Astrocyte of the spinal cord (primary cell): ENCODE results near the gene TM9SF3.
"Not testable (repeated sequence)": the region's sequence is repeated elsewhere in the genome, so short reads cannot be mapped to it uniquely, and the experiment has no call there.

ENCODE experiments used
- DNase-seq: peaks from one replicate; pipeline ENCODE4 v3.0.0; 2011; ENCODE audit warnings: low read depth, low spot score
- H3K4me3 ChIP-seq: 2 replicates; pipeline ENCODE4 v1.5.1; 2011; ENCODE audit warnings: low read depth, mild to moderate bottlenecking, low read length, moderate library complexity
- in situ Hi-C: cut with HindIII; loops from 2 replicates; pipeline ENCODE4 v1.10.0; 2017; ENCODE audit warnings: low sequenced_read_pairs
- TF ChIP-seq, protein P1 (sequence below): IDR thresholded peaks from 2 replicates; pipeline ENCODE4 v1.5.1; 2012; ENCODE audit warnings: low read depth, mild to moderate bottlenecking, low read length, inconsistent platforms

The TM9SF3 gene

DNA sequence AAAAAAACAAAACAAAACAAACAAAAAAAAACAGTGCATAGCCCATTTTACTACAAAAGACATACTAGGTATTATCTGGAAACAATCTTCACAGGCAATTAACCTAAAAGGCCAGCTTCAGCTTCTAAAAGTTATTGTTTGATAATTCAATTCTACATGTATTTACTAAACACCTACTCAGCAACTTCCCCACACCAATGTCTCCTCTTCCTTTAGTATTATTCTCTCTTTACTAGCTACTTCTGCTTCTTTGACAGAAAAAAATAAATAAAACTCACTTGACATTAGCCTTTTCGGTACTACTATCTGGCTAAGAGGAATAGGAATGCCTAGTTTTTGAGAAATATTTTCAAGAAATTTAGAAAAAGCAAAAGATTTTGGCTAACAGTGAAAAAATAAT lies 2.8 kb downstream of the TM9SF3 start:
- no peak for DNase-seq
- TF ChIP-seq, protein P1, sequence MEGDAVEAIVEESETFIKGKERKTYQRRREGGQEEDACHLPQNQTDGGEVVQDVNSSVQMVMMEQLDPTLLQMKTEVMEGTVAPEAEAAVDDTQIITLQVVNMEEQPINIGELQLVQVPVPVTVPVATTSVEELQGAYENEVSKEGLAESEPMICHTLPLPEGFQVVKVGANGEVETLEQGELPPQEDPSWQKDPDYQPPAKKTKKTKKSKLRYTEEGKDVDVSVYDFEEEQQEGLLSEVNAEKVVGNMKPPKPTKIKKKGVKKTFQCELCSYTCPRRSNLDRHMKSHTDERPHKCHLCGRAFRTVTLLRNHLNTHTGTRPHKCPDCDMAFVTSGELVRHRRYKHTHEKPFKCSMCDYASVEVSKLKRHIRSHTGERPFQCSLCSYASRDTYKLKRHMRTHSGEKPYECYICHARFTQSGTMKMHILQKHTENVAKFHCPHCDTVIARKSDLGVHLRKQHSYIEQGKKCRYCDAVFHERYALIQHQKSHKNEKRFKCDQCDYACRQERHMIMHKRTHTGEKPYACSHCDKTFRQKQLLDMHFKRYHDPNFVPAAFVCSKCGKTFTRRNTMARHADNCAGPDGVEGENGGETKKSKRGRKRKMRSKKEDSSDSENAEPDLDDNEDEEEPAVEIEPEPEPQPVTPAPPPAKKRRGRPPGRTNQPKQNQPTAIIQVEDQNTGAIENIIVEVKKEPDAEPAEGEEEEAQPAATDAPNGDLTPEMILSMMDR, result no peak
- in situ Hi-C loops, result no loop called here
- H3K4me3 ChIP-seq, result no peak overlapping the region

DNA sequence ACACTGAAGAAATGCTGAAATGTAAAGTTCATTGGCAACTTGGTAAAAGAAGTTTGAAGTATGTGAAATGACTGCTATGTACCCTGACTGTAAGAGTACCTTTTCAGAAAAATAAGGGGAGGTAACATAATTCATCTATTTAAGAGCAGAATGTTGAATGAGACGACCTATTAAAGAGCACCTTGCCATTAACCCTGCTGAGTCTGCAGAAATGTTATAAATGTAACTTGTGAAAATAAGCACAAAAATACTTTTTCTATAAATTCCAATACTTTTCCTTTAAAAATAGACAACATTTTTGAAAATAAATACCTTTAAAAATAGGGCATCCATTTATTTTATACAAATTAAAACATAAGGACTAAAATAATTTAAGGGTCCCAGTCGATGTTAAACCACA lies 7.7 kb downstream of the TM9SF3 start:
- in situ Hi-C loops, result no loop called here
- no peak overlapping the region for H3K4me3 ChIP-seq
- DNase-seq, result no peak
- TF ChIP-seq, protein P1, result no peak

DNA sequence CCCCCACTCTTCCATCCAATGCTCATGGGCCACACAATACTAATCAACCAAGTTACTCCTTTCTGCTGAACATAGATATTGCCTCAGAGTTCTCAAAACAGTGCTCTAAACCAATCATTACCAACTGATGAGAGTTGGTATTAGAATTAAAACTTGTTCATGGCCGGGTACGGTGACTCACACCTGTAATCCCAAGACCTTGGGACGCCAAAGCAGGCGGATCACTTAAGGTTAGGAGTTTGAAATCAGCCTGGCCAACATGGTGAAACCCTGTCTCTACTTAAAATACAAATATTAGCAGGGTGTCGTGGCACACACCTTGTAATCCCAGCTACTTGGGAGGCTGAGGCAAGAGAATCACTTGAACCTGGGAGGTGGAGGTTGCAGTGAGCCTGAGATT lies 8.2 kb downstream of the TM9SF3 start:
- H3K4me3 ChIP-seq, result no peak overlapping the region
- TF ChIP-seq, protein P1, result no peak
- in situ Hi-C loops, result no loop called here
- no peak for DNase-seq

DNA sequence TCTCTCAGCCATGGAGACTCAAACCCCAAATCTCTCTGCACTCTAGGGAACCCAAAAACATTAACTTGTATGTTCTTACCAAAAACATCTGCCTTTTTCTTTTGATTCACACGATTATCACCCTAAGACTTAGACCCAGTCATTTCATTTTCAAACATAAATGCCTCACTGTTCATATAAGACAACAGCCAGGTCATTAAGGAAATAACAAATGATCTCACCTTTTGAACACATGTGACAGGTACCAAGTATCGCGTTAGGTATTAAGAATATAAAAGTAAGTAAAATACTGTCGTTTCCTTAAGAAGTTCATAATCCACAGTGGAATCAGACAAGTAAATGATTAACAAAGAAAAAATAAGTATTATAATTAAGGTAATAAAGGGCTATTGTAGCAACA lies 8.8 kb downstream of the TM9SF3 start:
- DNase-seq, result no peak
- TF ChIP-seq, protein P1, result no peak
- in situ Hi-C loops, result no loop called here
- no peak overlapping the region for H3K4me3 ChIP-seq

DNA sequence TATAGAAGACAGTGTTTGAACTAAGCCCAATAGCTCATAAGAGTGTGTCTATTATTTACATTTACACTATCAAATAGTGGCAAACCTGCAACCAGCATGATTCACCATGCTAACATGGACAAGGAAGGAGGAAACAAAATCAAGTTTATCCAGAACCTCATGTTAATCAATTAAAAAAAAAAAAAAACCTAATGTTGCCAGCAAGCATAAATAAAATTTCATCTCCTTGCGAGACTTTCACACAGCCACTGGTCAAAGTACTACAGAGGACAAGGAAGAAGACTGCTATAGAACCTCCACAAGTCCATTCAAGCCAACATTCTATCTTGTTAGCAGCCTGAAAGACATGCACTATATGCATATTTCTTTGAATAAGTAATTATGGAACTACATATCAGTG lies 9.7 kb downstream of the TM9SF3 start:
- TF ChIP-seq, protein P1, result no peak
- in situ Hi-C loops, result no loop called here
- no peak overlapping the region for H3K4me3 ChIP-seq
- DNase-seq, result no peak

DNA sequence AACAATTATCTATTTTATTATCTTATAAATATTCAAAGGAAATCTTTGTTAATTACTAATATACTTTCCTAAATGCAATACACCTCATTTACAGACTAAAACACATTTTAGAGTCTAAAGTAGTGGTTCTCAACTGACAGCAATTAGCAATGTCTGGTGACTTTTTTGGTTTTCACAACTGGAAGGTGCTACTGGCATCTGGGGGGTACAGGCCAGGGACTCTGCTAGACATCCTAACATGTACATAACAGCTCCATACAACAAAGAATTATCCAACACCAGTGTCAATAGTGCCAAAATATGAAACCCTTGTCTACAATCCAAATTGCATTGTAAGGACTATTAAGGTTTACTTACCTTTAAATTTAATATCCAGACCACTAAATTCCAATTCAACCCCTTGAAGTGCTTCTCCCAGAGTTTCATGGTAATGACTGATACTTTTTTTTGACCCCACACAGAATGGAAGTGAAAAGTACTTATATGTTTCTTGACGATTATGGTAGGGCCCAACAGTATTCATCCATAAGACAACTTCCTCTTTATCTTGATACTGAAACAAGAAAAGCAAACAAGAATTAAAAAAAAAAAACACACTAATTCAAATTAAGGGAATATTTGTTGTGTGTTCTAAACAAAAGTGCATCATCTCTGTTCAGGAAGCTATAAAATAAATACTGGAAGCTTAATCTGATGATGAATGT lies 10.4 kb downstream of the TM9SF3 start:
- in situ Hi-C loops, result no loop called here
- no peak overlapping the region for H3K4me3 ChIP-seq
- DNase-seq, result no peak
- TF ChIP-seq, protein P1, result no peak

DNA sequence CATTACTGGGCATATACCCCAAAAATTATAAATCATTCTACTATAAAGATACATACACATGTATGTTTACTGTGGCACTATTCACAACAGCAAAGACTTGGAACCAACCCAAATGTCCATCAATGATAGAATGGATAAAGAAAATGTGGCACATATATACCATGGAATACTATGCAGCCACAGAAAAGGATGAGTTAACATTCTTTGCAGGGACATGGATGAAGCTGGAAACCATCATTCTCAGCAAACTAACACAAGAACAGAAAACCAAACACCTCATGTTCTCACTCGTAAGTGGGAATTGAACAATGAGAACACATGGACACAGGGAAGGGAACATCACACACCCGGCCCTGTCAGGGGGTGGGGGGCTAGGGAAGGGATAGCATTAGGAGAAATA lies 12.2 kb downstream of the TM9SF3 start:
- in situ Hi-C loops, DNase-seq, H3K4me3 ChIP-seq: not testable (repeated sequence)
